ENCODE results near the gene ZSWIM6. TPM values are rescaled to one million over a fixed set of nuclear protein-coding genes. Genes with fewer than 3 reads are reported as not detected.

ZSWIM6 gene
- total and polyA plus RNA-seq, 11 donors, result 1.9 to 14.9 (median 6.3) TPM

DNA sequence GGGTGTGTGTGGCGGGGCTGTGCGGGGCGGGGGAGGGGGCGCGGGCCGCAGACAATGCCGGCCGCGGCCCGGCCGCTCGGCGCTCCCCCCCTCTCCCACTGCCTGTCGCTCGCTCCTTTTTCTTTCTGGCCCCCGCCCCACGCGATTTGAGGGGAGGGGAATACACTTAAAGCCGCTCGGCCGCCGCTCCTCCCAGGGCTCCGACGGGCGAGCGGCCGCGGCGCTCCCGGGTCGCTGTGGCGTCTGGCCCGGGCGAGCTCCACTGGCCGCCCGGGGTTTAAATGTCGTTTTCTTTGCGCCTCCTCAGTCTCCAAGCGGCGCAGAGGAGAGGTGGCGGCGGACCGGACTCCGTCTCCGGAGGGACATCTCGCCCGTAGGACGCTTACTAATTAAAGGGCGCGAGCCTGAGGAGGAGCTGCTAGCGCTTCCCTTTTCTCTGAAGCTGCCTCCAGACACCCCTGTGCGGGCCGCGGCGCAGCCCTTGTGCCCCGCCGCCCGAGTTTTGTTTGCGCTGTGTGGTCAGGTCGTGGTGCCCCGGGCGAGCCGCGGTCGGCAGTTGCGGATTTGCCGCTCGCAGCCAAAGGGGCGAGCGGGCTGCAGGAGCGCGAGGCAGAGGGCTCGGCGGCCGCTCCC, 1.4 kb downstream of the ZSWIM6 start:
- Histone ChIP-seq H3K9me3 (no peaks in the 10 kb centered on the region), H3K27me3 (no peaks in the 10 kb centered on the region), H3K36me3 (no peaks in the 10 kb centered on the region), H3K27ac (peak overlapping the region in 11 of 12 donors; percentile 66 to 96 (median 84)), H3K4me1 (peaks cover 2 to 49% (median 25%) of the 10 kb centered on the region in 12 donors), H3K4me3 (peak overlapping the region; percentile 64 to 95 (median 90))
- intact Hi-C loops (cut with DNase I), result loop anchor here (2.0 to 10.0 kb wide), 14 partner anchors 69 to 481 kb away; partner anchors contain the start of genes ERCC8 (in 4 of the 10), NDUFAF2 (in 4 of the 10) and SMIM15 (in 3 of the 10)
- TF ChIP-seq CTCF (IDR thresholded peaks at IDR 0.05), result no peak
- TF ChIP-seq POLR2A (IDR thresholded peaks at IDR 0.05), result no peak
- DNase-seq, result peak; percentile 37 to 78 (median 57)
- ATAC-seq, result no peak
- 0 to 1% (median 0%) methylated on average over 47 to 75 of the region's 75 CpGs for WGBS, 4 donors

GRCh38 chr5:61333954-61334867, 2.2 kb downstream of the ZSWIM6 start:
- peaks cover 2 to 46% (median 25%) of the 10 kb centered on the region in 12 donors for H3K4me1 ChIP-seq
- TF ChIP-seq POLR2A (IDR thresholded peaks at IDR 0.05) (no peak), CTCF (IDR thresholded peaks at IDR 0.05) (no peak)
- H3K27ac ChIP-seq, result peak overlapping the region in 10 of 12 donors; percentile 66 to 96 (median 84)
- DNase-seq, result no peak
- no peak for ATAC-seq
- H3K4me3 ChIP-seq, result peak overlapping the region; percentile 64 to 95 (median 90)
- intact Hi-C loops (cut with DNase I), result loop anchor here (2.0 to 10.0 kb wide), 15 partner anchors 68 to 481 kb away; partner anchors contain the start of genes ERCC8 (in 4 of the 10), NDUFAF2 (in 4 of the 10) and SMIM15 (in 3 of the 10)
- H3K36me3 ChIP-seq, result no peaks in the 10 kb centered on the region
- 19 to 21% (median 20%) methylated on average over 17 of the region's 17 CpGs for WGBS, 4 donors
- no peaks in the 10 kb centered on the region for H3K9me3 ChIP-seq
- H3K27me3 ChIP-seq, result no peaks in the 10 kb centered on the region

DNA sequence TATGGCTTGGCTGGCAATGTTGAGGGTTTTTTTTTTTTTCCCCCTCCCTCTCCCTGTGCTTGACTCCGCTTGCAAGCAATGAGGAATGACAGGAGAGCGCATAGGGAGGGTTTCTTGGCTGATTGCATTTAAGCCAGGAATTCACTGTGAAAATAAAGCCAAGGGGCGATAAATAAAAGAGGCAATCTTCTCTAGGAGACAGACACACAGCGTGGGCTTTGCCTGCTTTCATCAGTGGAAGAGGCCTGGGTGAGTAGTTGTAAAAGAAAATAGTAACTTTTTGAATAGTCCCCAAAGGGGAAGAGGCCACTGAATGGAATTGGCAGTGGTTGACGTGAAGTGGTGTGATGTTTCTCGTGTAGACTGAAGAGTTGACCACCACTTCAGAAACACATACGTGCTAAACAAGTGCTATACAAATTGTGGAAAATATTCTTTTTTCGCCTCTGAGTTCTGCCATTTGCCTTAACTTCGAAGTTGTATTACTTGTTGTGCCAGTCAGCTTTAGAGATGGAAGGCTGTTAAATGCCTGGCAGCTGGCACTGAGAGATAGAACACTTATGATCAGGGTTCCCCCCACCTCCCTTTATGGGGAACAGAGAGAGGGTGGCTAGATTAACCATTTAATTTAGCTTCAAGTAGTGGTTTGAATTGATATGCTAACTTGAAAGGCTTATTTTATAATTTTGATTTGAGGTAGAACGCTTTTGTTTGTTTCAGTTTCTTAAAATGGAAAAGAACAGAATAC, 3.0 kb downstream of the ZSWIM6 start:
- Histone ChIP-seq H3K27ac (no peak overlapping the region), H3K36me3 (no peaks in the 10 kb centered on the region), H3K4me1 (peaks cover 0 to 43% (median 19%) of the 10 kb centered on the region in 12 donors), H3K4me3 (peak overlapping the region in 9 of 12 donors; percentile 64 to 95 (median 90)), H3K9me3 (no peaks in the 10 kb centered on the region), H3K27me3 (no peaks in the 10 kb centered on the region)
- ATAC-seq, result no peak
- no peak for DNase-seq
- no peak for TF ChIP-seq POLR2A (IDR thresholded peaks at IDR 0.05)
- TF ChIP-seq CTCF (IDR thresholded peaks at IDR 0.05), result no peak
- intact Hi-C loops (cut with DNase I), result loop anchor here (2.0 to 10.0 kb wide), 13 partner anchors 67 to 480 kb away; partner anchors contain the start of genes ERCC8 (in 4 of the 10), NDUFAF2 (in 4 of the 10) and SMIM15 (in 3 of the 10)
- 56 to 62% (median 58%) methylated on average over 10 of the region's 10 CpGs for WGBS, 4 donors

Data from heart left ventricle (tissue), 16 donors.